Measurements from ENCODE around the gene PTPRU.

Gene PTPRU

DNA sequence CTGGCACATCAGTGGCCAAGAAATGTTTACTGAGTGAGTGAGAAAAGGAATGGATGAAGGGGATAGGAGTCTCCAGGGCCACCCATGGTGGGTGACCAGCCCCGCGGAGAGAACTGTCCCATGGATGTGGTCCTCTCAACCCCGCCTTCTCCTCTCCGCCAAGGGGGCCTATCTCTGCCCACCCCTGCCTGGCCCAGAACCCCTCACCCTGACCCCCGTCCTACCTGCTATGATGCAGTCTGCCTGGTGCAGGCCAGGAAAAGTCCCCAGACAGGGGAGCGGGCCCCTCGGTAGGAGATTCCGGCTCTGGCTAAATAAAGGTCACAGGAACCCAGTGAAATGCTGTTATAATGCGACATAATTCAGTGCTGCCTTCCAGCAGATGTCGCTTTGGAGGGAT, 107.6 kb downstream of the PTPRU start:
- no peaks in the 10 kb centered on the region for H3K4me1 Mint-ChIP-seq
- H3K9me3 Mint-ChIP-seq: no peaks in the 10 kb centered on the region
- DNase-seq (no peak), ATAC-seq (no peak)
- peaks cover 31% of the 10 kb centered on the region for H3K27me3 Mint-ChIP-seq
- no peak overlapping the region for H3K4me3 Mint-ChIP-seq
- no peaks in the 10 kb centered on the region for H3K36me3 Mint-ChIP-seq (ENCODE audit: low read depth)
- H3K27ac Mint-ChIP-seq: no peak overlapping the region

DNA sequence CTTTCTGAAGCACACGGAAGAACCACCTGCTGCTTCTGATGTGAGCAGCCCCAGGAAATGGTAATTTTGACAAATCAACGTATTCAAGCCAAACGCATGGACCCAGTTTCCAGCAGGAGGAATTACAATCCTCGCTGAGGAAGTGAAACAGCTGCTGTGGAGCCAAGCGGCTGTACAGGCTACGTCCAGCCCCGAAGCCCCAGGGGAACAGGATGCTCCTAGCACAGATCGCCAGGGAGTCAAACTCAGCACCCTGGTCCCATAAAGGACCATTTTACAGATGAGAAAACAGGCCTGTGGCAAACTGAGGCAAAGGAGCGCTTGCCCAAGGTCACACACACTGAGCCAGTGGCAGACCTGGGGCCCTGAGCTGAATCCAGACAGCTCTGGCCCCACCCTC, 108.0 kb downstream of the PTPRU start:
- Mint-ChIP-seq H3K27me3 (peaks cover 31% of the 10 kb centered on the region), H3K9me3 (no peaks in the 10 kb centered on the region), H3K4me1 (no peaks in the 10 kb centered on the region), H3K4me3 (no peak overlapping the region), H3K36me3 (ENCODE audit: low read depth) (no peaks in the 10 kb centered on the region), H3K27ac (no peak overlapping the region)
- ATAC-seq (no peak), DNase-seq (no peak)

DNA sequence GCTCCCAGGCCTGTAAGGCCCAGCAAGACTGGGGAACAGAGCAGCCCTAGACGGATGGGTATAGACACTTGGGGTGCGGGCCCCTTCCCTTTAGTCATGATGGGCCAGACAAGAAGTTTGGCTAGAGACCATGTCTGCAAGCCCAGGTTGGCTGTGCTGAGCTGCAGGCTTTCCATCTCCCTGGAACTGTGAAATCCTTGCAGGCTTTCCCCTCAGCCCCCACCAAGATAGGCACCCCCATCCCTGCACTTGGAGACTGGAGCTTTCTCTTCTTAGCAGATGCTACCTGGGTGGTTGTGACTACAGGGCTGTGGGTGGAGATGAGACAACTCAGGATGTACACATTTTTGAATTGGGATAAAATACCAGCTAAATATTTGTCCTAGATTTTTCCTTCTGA, 110.3 kb downstream of the PTPRU start:
- H3K27me3 Mint-ChIP-seq: peaks cover 34% of the 10 kb centered on the region
- no peak overlapping the region for H3K27ac Mint-ChIP-seq
- no peak for ATAC-seq
- H3K36me3 Mint-ChIP-seq (ENCODE audit: low read depth): no peaks in the 10 kb centered on the region
- no peaks in the 10 kb centered on the region for H3K9me3 Mint-ChIP-seq
- DNase-seq: no peak
- no peaks in the 10 kb centered on the region for H3K4me1 Mint-ChIP-seq
- no peak overlapping the region for H3K4me3 Mint-ChIP-seq

DNA sequence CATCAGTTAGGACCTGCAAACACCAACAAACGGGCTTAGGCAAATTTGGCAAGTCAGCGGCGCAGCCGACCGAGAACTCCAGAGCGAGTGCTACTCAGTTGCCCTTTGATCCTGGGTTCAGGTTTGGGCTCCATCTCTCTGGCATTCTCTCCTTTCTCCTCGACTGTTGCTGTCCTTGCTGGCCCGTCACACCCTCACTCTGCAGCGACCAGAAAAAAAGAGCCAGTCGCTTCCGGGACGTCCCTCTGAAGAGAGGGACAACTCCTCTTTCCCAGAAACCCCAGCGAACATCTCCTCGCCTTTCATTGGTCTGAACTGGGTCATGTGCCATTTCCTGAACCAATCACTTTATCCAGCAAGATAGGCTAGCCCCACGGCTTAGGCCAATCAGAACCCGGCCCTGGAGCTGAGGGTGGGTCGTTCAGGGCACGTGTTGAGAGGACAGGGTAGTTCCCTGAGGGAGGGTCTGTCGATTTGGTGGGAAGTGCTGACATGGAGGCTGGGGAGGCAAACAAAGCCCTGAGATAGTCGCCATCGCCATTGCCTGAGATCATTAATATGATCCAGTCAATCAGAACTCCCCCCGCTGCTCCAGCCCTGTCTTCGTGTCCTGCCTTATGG, 113.7 kb downstream of the PTPRU start:
- Mint-ChIP-seq H3K4me1 (peaks cover 5% of the 10 kb centered on the region), H3K4me3 (no peak overlapping the region), H3K36me3 (ENCODE audit: low read depth) (no peaks in the 10 kb centered on the region), H3K27ac (no peak overlapping the region), H3K9me3 (no peaks in the 10 kb centered on the region), H3K27me3 (peaks cover 29% of the 10 kb centered on the region)
- DNase-seq: no peak
- ATAC-seq: no peak

DNA sequence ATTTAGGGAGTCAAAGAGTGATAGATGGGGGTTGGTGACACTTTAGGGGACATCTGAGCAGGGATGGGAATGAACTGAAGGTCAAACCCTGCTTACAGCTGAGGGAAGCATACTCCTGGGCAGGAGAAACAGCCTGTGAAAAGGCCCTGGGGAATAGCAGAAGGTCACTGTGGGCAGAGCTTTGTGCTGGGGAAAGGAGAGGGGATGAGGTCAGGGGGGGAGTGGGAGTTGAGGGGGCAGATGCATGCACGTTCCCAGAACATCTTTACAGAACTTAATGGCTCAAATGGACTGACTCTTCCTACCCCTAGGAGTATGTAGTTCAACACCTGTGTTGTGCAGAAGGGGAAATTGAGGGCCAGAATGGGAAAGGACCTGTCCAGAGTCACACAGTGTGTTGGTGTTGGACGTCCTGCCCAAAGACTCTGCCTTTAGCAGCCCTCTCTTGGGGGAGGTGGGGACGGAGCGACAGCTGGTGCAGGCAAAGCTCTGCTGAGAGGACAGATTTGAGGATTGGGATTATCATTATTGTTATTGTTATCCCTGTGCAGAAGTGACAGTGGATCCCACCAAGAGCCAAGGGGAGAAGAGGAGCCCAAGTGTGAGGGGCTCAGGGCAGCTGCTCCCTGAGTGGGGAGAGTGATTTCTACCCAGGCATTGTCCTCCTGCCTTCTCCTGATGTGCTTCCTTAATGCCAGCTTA, 116.5 kb downstream of the PTPRU start:
- DNase-seq (no peak), ATAC-seq (no peak)
- H3K27me3 Mint-ChIP-seq: peaks cover 22% of the 10 kb centered on the region
- H3K27ac Mint-ChIP-seq: no peak overlapping the region
- no peaks in the 10 kb centered on the region for H3K36me3 Mint-ChIP-seq (ENCODE audit: low read depth)
- no peaks in the 10 kb centered on the region for H3K9me3 Mint-ChIP-seq
- no peak overlapping the region for H3K4me3 Mint-ChIP-seq
- H3K4me1 Mint-ChIP-seq: peaks cover 16% of the 10 kb centered on the region

DNA sequence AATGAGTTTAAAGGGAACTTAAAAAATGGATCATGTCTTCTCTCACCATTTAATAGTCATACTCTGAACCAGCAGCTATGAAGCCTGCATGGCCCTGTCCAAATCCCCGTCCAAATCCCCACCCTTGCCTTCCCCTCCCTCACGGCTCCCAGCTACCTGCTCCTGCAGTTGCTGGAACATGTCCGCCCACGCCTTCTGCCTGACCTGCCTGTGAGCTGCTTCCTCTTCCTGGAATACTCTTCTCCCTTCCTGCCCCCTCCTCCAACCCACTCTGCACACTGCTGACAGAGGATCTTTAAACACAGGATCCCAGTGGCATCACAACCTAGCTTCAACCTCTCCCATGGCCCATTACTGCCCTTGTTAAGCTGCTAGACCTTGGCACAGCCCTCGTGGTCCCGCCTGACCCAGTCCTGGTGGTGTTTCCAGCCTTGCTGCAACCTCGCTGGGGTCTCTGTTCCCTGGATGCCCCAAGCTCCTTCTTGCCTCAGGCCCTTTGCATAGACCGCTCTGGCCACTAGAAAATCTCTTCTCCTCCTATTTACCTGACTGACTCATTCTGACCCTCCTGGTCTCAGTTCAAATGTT, 118.3 kb downstream of the PTPRU start:
- no peak for DNase-seq
- ATAC-seq: no peak
- H3K4me1 Mint-ChIP-seq: peaks cover 16% of the 10 kb centered on the region
- H3K9me3 Mint-ChIP-seq: no peaks in the 10 kb centered on the region
- no peak overlapping the region for H3K27ac Mint-ChIP-seq
- H3K27me3 Mint-ChIP-seq: peaks cover 22% of the 10 kb centered on the region
- H3K4me3 Mint-ChIP-seq: no peak overlapping the region
- no peaks in the 10 kb centered on the region for H3K36me3 Mint-ChIP-seq (ENCODE audit: low read depth)

DNA sequence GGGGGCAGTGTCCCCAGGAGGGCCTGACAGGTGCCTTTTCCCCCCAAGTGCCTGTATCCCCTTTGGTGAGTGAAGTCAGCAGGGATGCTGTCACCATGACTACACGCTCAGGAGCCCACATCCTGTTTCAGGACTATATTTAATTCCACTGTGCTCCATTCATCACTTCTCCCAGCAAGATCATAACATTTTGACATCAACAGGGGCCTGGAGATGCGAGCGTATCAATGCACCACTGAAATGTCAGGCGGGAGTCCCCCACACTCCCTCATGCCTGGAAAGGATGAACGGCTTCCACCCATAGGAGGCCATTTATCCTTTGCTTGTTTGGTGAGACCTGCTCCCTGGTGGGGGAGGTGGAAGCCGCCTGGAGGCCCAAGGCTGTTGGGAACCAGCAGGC, 119.1 kb downstream of the PTPRU start:
- Mint-ChIP-seq H3K4me3 (no peak overlapping the region), H3K27me3 (peaks cover 24% of the 10 kb centered on the region), H3K4me1 (peaks cover 16% of the 10 kb centered on the region), H3K27ac (no peak overlapping the region), H3K9me3 (no peaks in the 10 kb centered on the region), H3K36me3 (ENCODE audit: low read depth) (no peaks in the 10 kb centered on the region)
- ATAC-seq (peak; percentile 70), DNase-seq (no peak)

DNA sequence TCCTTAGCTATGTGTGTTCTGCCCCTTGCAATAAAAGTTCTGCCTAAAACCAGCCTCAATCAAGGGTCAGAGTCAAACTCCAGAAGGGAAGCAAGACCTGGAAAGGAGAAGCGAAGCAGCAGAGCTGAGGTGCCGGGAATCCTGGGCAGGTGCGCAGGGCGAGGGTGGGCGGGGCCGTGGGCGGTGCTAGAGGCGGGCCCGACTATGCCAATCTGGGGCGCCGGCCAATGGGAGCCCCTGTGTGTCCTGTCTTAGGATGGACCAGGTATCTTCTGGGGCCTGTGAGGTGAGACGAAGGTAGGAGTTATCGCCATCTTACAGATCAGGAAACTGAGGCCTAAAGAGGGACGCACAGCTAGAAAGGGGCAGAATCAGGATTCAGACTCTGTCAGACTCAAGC, 120.3 kb downstream of the PTPRU start:
- Mint-ChIP-seq H3K27me3 (peaks cover 23% of the 10 kb centered on the region), H3K9me3 (no peaks in the 10 kb centered on the region), H3K36me3 (ENCODE audit: low read depth) (no peaks in the 10 kb centered on the region), H3K4me3 (no peak overlapping the region), H3K4me1 (peaks cover 16% of the 10 kb centered on the region), H3K27ac (no peak overlapping the region)
- ATAC-seq: no peak
- DNase-seq: no peak

DNA sequence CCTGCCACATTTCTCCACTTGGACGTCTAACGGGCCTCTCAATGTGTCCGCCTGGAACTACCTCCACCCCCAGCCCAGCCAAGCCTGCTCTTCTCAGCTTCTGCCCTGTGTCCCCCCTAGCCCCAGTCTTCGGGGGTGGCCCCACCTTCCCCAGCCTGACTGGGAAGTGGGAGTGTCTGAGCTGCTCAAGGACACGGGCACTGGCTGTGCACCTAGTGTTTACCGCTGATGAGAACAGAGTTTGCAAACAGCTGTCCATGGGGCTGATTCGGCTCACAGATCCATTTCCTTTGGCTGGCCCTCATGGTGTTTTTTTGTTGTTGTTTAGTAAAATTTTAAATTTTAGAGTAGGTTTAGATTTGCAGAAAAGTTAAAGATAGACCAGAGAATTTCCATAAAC, 121.1 kb downstream of the PTPRU start:
- no peaks in the 10 kb centered on the region for H3K9me3 Mint-ChIP-seq
- no peaks in the 10 kb centered on the region for H3K36me3 Mint-ChIP-seq (ENCODE audit: low read depth)
- peaks cover 16% of the 10 kb centered on the region for H3K4me1 Mint-ChIP-seq
- H3K27ac Mint-ChIP-seq: no peak overlapping the region
- no peak overlapping the region for H3K4me3 Mint-ChIP-seq
- peaks cover 19% of the 10 kb centered on the region for H3K27me3 Mint-ChIP-seq
- ATAC-seq: no peak
- DNase-seq: no peak

DNA sequence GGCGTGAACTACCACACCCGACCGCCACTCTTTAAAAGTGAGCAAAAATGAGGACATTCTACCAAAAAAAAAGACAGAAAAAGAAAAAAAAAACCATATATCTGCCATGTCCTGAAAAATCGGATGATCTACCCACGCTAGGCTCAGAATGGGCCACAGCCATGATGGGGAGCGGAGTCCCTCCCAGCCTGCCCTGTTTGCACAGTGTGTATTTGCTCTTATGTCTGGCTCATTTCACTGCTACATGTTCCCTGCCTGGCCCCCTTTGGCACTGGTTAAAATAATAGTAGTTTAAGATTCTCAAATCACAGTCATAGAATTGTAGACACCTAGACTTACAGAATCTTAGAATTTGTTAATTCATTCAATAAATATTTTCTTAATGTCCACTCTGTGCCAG, 121.9 kb downstream of the PTPRU start:
- H3K36me3 Mint-ChIP-seq (ENCODE audit: low read depth): no peaks in the 10 kb centered on the region
- H3K4me1 Mint-ChIP-seq: peaks cover 16% of the 10 kb centered on the region
- DNase-seq: no peak
- H3K9me3 Mint-ChIP-seq: no peaks in the 10 kb centered on the region
- ATAC-seq: no peak
- no peak overlapping the region for H3K27ac Mint-ChIP-seq
- H3K27me3 Mint-ChIP-seq: peaks cover 19% of the 10 kb centered on the region
- no peak overlapping the region for H3K4me3 Mint-ChIP-seq

DNA sequence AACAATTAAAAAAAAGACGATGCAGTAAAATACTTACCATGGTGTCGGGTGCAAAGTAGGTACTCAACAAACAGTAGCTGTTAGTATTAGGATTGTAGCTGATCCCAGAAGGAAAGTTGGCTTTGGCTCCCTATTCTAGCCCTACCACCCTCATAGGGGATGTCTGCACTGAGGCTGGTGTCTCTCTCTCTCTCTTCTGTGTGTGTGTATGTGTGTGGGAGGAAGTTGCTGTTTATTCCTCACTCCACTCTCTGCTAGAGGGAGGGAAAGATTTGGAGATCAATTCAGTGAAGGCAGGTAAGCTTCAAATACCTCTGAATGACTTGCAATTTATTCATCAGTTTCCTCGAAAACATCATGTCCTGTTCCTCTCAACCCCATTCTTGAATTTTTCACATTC, 124.4 kb downstream of the PTPRU start:
- H3K27ac Mint-ChIP-seq: no peak overlapping the region
- peaks cover 17% of the 10 kb centered on the region for H3K27me3 Mint-ChIP-seq
- H3K9me3 Mint-ChIP-seq: no peaks in the 10 kb centered on the region
- H3K4me3 Mint-ChIP-seq: no peak overlapping the region
- no peaks in the 10 kb centered on the region for H3K36me3 Mint-ChIP-seq (ENCODE audit: low read depth)
- ATAC-seq (no peak), DNase-seq (no peak)
- H3K4me1 Mint-ChIP-seq: peaks cover 3% of the 10 kb centered on the region

DNA sequence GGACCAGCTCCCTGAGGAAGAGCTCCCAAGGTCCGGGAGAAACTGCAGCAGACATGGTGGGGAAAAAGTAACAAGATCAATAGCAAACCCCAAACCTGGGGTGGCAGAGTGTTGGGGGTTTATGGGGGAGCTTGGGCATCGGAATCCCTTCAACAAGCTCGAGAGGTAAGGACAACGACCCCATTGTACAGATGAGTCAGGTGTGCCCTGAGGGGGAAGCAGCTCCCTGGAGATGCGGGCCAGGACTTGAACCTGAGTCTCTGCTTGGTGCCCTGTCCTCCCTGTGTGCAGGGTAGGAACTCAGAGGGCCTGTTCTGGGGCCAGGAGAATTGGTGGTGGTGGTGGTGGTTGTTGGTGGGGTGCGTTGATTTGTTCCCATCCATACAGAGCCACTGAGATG, 125.4 kb downstream of the PTPRU start:
- no peaks in the 10 kb centered on the region for H3K9me3 Mint-ChIP-seq
- ATAC-seq (no peak), DNase-seq (no peak)
- no peaks in the 10 kb centered on the region for H3K36me3 Mint-ChIP-seq (ENCODE audit: low read depth)
- H3K4me3 Mint-ChIP-seq: no peak overlapping the region
- peaks cover 16% of the 10 kb centered on the region for H3K27me3 Mint-ChIP-seq
- H3K4me1 Mint-ChIP-seq: no peaks in the 10 kb centered on the region
- H3K27ac Mint-ChIP-seq: no peak overlapping the region

DNA sequence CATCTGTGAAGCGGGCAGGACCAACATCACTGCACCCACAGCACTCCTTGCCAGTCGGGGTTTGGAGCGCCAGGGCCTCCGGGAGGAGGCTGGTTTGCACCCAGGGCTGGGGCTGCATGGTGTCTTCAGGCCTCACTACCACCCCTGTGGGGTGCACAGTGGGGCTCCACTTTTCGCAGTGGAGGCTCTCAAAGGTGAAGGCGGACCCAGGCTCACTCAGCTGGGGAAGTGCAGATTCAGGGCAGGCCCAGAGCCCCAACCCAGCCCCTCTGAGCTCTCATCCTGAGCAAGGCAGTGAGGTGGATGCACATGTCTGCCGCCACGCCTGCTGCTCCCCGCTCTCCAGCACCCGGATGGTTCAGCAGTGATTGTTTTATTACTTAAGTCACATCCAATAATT, 125.8 kb downstream of the PTPRU start:
- Mint-ChIP-seq H3K9me3 (no peaks in the 10 kb centered on the region), H3K4me1 (no peaks in the 10 kb centered on the region), H3K27me3 (peaks cover 16% of the 10 kb centered on the region), H3K36me3 (ENCODE audit: low read depth) (no peaks in the 10 kb centered on the region), H3K4me3 (no peak overlapping the region), H3K27ac (no peak overlapping the region)
- DNase-seq: no peak
- no peak for ATAC-seq

DNA sequence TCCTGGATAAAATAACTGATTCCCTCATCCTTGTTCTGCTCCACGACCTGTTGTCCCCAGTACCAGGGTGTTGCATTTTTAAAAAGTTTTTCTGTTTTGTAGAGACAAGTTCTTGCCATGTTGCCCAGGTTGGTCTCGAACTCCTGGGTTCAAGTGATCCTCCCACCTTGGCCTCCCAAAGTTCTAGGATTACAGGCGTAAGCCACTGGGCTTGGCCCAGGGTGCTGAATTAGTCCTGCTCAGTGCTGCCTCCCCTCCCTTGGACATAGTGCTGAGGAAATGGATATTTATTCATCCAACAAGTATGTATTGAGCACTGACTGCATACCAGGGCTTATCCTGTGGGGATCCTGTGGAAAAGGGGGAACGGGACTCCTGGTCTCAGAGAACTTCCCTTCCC, 126.4 kb downstream of the PTPRU start:
- Mint-ChIP-seq H3K27ac (no peak overlapping the region), H3K36me3 (ENCODE audit: low read depth) (no peaks in the 10 kb centered on the region), H3K4me3 (no peak overlapping the region), H3K27me3 (peaks cover 16% of the 10 kb centered on the region), H3K9me3 (no peaks in the 10 kb centered on the region), H3K4me1 (no peaks in the 10 kb centered on the region)
- DNase-seq: no peak
- no peak for ATAC-seq

DNA sequence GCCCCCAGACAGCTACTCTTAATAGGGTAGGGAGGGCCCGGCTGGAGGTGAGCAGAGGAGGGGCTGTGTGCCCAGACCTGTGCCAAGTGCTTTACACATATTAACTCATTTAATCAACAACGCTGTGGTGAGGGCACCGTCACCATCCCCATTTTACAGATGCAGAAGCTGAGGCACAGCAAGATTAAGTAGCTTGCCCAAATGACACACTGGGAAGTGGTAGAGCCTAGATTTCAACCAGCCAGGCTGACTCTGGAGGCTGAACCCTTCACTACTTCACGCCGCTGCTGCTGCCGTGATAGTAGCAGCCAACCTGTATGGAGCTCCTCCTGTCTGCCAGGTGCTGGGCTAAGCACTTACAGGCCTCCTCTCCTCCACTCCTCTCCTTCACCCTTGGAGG, 127.2 kb downstream of the PTPRU start:
- no peaks in the 10 kb centered on the region for H3K36me3 Mint-ChIP-seq (ENCODE audit: low read depth)
- H3K27me3 Mint-ChIP-seq: peaks cover 17% of the 10 kb centered on the region
- no peaks in the 10 kb centered on the region for H3K4me1 Mint-ChIP-seq
- no peak for DNase-seq
- H3K4me3 Mint-ChIP-seq: no peak overlapping the region
- H3K9me3 Mint-ChIP-seq: no peaks in the 10 kb centered on the region
- no peak overlapping the region for H3K27ac Mint-ChIP-seq
- ATAC-seq: no peak
